ENCODE data around the gene ADRA2B.

- TF ChIP-seq, protein P1, sequence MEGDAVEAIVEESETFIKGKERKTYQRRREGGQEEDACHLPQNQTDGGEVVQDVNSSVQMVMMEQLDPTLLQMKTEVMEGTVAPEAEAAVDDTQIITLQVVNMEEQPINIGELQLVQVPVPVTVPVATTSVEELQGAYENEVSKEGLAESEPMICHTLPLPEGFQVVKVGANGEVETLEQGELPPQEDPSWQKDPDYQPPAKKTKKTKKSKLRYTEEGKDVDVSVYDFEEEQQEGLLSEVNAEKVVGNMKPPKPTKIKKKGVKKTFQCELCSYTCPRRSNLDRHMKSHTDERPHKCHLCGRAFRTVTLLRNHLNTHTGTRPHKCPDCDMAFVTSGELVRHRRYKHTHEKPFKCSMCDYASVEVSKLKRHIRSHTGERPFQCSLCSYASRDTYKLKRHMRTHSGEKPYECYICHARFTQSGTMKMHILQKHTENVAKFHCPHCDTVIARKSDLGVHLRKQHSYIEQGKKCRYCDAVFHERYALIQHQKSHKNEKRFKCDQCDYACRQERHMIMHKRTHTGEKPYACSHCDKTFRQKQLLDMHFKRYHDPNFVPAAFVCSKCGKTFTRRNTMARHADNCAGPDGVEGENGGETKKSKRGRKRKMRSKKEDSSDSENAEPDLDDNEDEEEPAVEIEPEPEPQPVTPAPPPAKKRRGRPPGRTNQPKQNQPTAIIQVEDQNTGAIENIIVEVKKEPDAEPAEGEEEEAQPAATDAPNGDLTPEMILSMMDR (IDR thresholded peaks at IDR 0.05; ENCODE audit: poor library complexity): no peak
- no peak for TF ChIP-seq EZH2phosphoT487 (IDR thresholded peaks at IDR 0.05; ENCODE audit: low read depth, severe bottlenecking, unreplicated experiment)
- TF ChIP-seq EZH2 (IDR thresholded peaks at IDR 0.05; ENCODE audit: borderline replicate concordance): no peak
Observed at GRCh38 chr2:96099861-96100798, 16.2 kb downstream of the ADRA2B start.
